Measurements from ENCODE around the gene RASL12.
A peak's percentile ranks its signal among the peaks of the same experiment; 100 is the strongest.

RASL12 gene

DNA sequence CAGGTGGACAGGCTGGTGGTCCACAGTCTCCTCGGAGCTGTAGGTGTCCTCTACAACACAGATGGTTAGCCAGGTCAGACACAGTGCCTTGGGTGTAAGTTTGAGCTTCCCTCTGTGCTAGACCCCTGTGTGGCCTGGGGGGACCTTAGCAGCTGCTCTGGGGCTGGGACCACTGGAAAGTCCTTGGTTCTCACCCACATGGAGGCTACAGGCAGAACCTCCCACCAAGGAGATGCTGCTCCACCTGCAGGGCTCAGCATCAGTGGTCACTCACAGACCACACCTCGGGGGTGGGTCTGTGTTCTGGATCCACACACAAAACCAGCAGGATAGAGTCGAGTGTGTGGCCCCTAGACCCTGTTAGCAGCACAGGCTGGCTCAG, 8.4 kb downstream of the RASL12 start:
- Histone ChIP-seq H3K4me2 (ENCODE audit: low read length, poor library complexity, severe bottlenecking) (no peak overlapping the region), H3K79me1 (replicated peaks; ENCODE audit: low read length, poor library complexity, severe bottlenecking) (no peaks in the 10 kb centered on the region), H3K4ac (ENCODE audit: low read depth in 1 of 2, low read length in 2 of 2) (no peak overlapping the region), H2AFZ (ENCODE audit: low read depth, low read length) (no peak overlapping the region), H3K9me3 (ENCODE audit: control insufficient read depth, low read length) (peaks cover 7% of the 10 kb centered on the region), H3K23ac (ENCODE audit: low read length in 2 of 2) (no peak overlapping the region), H3K4me3 (ENCODE audit: insufficient read depth in 1 of 2, low read depth in 1 of 2, low read length in 2 of 2) (no peak overlapping the region), H3K36me3 (ENCODE audit: control insufficient read depth in 1 of 2, insufficient read depth in 2 of 2, low read depth in 1 of 2, low read length in 2 of 2) (no peaks in the 10 kb centered on the region), H4K91ac (ENCODE audit: low read length) (no peak overlapping the region), H3K18ac (ENCODE audit: low read depth in 1 of 2, low read length in 2 of 2) (no peak overlapping the region), H3K27me3 (ENCODE audit: control insufficient read depth in 1 of 2, insufficient read depth in 1 of 2, low read length in 2 of 2) (peaks cover 45 to 74% of the 10 kb centered on the region in 2 experiments), H2AK5ac (ENCODE audit: low read length, severe bottlenecking) (no peak overlapping the region), H4K8ac (ENCODE audit: low read length) (no peak overlapping the region), H3K14ac (ENCODE audit: low read length in 2 of 2) (no peak overlapping the region), H3K27ac (ENCODE audit: low read length, poor library complexity, severe bottlenecking) (no peak overlapping the region), H2BK5ac (ENCODE audit: low read depth, low read length, poor library complexity, severe bottlenecking) (no peak overlapping the region), H2BK120ac (ENCODE audit: low read depth, low read length) (no peak overlapping the region), H3K9ac (ENCODE audit: low read length) (no peak overlapping the region), H2BK15ac (ENCODE audit: low read depth, poor library complexity, severe bottlenecking) (no peak overlapping the region), H2BK12ac (ENCODE audit: low read length in 2 of 2) (no peak overlapping the region), H3K4me1 (ENCODE audit: control insufficient read depth, insufficient read depth, low read depth, low read length) (peaks cover 29% of the 10 kb centered on the region)
- no peak for DNase-seq
- 76% methylated on average over 3 of the region's 3 CpGs for WGBS

DNA sequence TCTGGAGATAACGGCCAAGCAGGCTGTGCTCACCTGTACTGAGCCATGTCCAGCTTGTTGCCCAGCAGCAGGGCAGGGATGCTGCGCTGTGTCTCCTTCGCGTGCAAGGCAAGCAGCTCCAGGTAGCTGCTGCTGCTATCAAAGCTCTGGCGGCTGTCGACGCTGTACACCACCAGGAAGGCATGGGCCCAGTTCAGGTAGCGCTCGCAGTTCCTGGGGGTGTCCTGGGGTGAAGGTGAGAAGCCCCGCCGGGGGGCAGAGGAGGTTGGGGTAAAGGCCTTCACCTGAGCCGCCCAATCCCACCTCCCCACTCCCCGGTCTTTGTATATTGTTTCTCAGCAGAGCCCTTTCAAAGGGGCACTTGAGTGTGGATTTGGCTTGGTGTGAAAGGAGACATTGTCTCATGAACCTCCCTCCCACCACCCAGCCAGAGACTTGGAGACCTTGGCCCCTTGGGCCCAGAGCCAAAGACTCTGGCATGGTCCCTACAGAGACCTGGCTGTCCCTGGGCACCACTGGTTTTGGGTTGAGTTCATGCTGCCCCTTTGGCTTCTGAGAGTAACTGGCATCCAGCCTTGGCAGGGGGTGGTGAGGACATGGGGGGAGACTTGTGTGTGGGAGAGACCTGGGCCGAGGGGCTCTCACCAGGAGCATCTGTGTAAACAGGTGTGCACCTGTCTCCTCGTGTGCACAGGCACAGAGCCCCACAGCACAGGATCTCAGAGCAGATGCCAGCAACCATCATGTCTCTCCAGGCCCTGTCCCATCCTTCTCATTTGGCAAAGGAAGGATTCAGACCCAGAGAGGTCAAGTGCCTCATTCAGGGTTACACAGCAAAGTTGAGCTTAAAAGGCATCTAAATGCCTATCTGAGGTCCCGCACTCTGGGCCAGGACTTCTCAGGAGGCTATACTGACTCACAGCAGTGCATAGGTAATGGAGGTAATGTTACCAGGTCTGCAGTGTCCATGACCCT, 9.1 kb downstream of the RASL12 start:
- H2BK12ac ChIP-seq (ENCODE audit: low read length in 2 of 2): no peak overlapping the region
- H3K36me3 ChIP-seq (ENCODE audit: control insufficient read depth in 1 of 2, insufficient read depth in 2 of 2, low read depth in 1 of 2, low read length in 2 of 2): no peaks in the 10 kb centered on the region
- H3K4me3 ChIP-seq (ENCODE audit: insufficient read depth in 1 of 2, low read depth in 1 of 2, low read length in 2 of 2): no peak overlapping the region
- no peak overlapping the region for H2AFZ ChIP-seq (ENCODE audit: low read depth, low read length)
- H3K4me1 ChIP-seq (ENCODE audit: control insufficient read depth, insufficient read depth, low read depth, low read length): peaks cover 29% of the 10 kb centered on the region
- no peaks in the 10 kb centered on the region for H3K79me1 ChIP-seq (replicated peaks; ENCODE audit: low read length, poor library complexity, severe bottlenecking)
- H3K27ac ChIP-seq (ENCODE audit: low read length, poor library complexity, severe bottlenecking): no peak overlapping the region
- H3K14ac ChIP-seq (ENCODE audit: low read length in 2 of 2): no peak overlapping the region
- 92% methylated on average over 13 of the region's 16 CpGs for WGBS
- no peak overlapping the region for H4K8ac ChIP-seq (ENCODE audit: low read length)
- H3K9me3 ChIP-seq (ENCODE audit: control insufficient read depth, low read length): peaks cover 7% of the 10 kb centered on the region
- H3K23ac ChIP-seq (ENCODE audit: low read length in 2 of 2): no peak overlapping the region
- no peak for DNase-seq
- peaks cover 38 to 68% of the 10 kb centered on the region in 2 experiments for H3K27me3 ChIP-seq (ENCODE audit: control insufficient read depth in 1 of 2, insufficient read depth in 1 of 2, low read length in 2 of 2)
- peak overlapping the region; percentile 12 for H4K91ac ChIP-seq (ENCODE audit: low read length)
- H2BK15ac ChIP-seq (ENCODE audit: low read depth, poor library complexity, severe bottlenecking): no peak overlapping the region
- peak overlapping the region in 1 of 2 experiments; percentile 38 for H3K4ac ChIP-seq (ENCODE audit: low read depth in 1 of 2, low read length in 2 of 2)
- no peak overlapping the region for H3K4me2 ChIP-seq (ENCODE audit: low read length, poor library complexity, severe bottlenecking)
- H2BK5ac ChIP-seq (ENCODE audit: low read depth, low read length, poor library complexity, severe bottlenecking): no peak overlapping the region
- H3K18ac ChIP-seq (ENCODE audit: low read depth in 1 of 2, low read length in 2 of 2): no peak overlapping the region
- H2AK5ac ChIP-seq (ENCODE audit: low read length, severe bottlenecking): peak overlapping the region; percentile 7
- no peak overlapping the region for H3K9ac ChIP-seq (ENCODE audit: low read length)
- H2BK120ac ChIP-seq (ENCODE audit: low read depth, low read length): no peak overlapping the region

DNA sequence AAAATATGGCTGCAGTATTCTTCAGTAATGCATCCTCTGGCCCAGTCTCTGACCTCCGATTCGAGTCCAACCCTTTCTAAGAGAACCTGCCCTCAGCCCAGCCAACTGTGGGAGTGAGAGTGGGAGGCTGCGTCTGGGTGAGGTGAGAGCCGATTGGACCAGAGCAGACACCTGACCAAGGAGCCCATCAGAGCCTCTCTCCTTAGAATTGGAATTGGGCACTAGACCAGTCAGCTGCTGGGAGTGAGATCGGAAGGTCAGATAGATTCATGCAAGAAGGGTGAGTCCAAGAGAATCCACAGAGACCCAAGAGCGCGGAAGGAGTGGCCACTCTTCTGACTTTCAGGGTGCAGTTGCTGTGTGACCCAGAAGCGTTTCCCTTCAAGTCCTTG, 10.2 kb downstream of the RASL12 start:
- Histone ChIP-seq H3K18ac (ENCODE audit: low read depth in 1 of 2, low read length in 2 of 2) (no peak overlapping the region), H3K4me1 (ENCODE audit: control insufficient read depth, insufficient read depth, low read depth, low read length) (peaks cover 29% of the 10 kb centered on the region), H4K91ac (ENCODE audit: low read length) (no peak overlapping the region), H2BK5ac (ENCODE audit: low read depth, low read length, poor library complexity, severe bottlenecking) (peak overlapping the region; percentile 8), H4K8ac (ENCODE audit: low read length) (no peak overlapping the region), H2AK5ac (ENCODE audit: low read length, severe bottlenecking) (no peak overlapping the region), H3K14ac (ENCODE audit: low read length in 2 of 2) (no peak overlapping the region), H3K4me2 (ENCODE audit: low read length, poor library complexity, severe bottlenecking) (no peak overlapping the region), H3K79me1 (replicated peaks; ENCODE audit: low read length, poor library complexity, severe bottlenecking) (no peaks in the 10 kb centered on the region), H2BK12ac (ENCODE audit: low read length in 2 of 2) (no peak overlapping the region), H3K23ac (ENCODE audit: low read length in 2 of 2) (no peak overlapping the region), H3K36me3 (ENCODE audit: control insufficient read depth in 1 of 2, insufficient read depth in 2 of 2, low read depth in 1 of 2, low read length in 2 of 2) (no peaks in the 10 kb centered on the region), H2AFZ (ENCODE audit: low read depth, low read length) (no peak overlapping the region), H2BK120ac (ENCODE audit: low read depth, low read length) (no peak overlapping the region), H3K4ac (ENCODE audit: low read depth in 1 of 2, low read length in 2 of 2) (no peak overlapping the region), H3K9me3 (ENCODE audit: control insufficient read depth, low read length) (peaks cover 7% of the 10 kb centered on the region), H3K9ac (ENCODE audit: low read length) (no peak overlapping the region), H3K27me3 (ENCODE audit: control insufficient read depth in 1 of 2, insufficient read depth in 1 of 2, low read length in 2 of 2) (peaks cover 35 to 62% of the 10 kb centered on the region in 2 experiments), H2BK15ac (ENCODE audit: low read depth, poor library complexity, severe bottlenecking) (no peak overlapping the region), H3K27ac (ENCODE audit: low read length, poor library complexity, severe bottlenecking) (no peak overlapping the region), H3K4me3 (ENCODE audit: insufficient read depth in 1 of 2, low read depth in 1 of 2, low read length in 2 of 2) (no peak overlapping the region)
- WGBS: 94% methylated on average over 8 of the region's 8 CpGs
- no peak for DNase-seq

DNA sequence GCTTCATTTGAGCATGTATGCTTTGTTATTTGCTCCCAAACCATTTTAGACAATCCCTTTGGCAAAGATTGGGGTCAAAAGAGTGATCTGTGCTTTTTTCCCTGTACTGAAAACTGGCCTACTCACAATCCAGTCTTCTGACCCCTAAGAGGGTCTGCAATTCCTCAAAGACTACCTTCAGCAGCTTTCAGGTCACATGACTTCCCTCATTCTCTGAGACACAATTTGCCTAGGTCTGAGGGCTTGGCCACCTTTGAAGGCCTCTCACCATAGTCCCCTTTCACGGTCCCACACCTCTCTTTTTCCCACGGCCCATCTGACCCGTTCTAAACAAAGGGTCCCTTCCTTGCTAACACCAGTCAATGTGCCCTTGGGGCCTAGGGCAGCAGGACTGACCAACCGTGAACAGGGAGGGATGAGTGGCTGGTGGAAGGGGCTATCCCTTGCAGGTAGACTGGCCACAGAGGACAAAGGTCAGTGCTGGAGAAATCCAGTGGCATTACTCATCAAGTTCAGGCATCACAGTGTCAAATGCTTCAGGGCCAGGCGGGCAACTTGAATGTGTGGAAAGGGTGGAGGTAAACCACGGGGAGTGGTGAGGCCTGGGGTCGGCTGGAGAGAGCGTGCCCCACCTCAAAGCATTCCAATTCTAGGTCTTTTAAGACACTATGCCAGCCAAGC, 10.8 kb downstream of the RASL12 start:
- H3K9me3 ChIP-seq (ENCODE audit: control insufficient read depth, low read length): peaks cover 7% of the 10 kb centered on the region
- no peak overlapping the region for H4K8ac ChIP-seq (ENCODE audit: low read length)
- H3K18ac ChIP-seq (ENCODE audit: low read depth in 1 of 2, low read length in 2 of 2): no peak overlapping the region
- no peak overlapping the region for H2AFZ ChIP-seq (ENCODE audit: low read depth, low read length)
- H3K27me3 ChIP-seq (ENCODE audit: control insufficient read depth in 1 of 2, insufficient read depth in 1 of 2, low read length in 2 of 2): peaks cover 37 to 56% of the 10 kb centered on the region in 2 experiments
- H3K79me1 ChIP-seq (replicated peaks; ENCODE audit: low read length, poor library complexity, severe bottlenecking): no peaks in the 10 kb centered on the region
- H2AK5ac ChIP-seq (ENCODE audit: low read length, severe bottlenecking): no peak overlapping the region
- H3K14ac ChIP-seq (ENCODE audit: low read length in 2 of 2): no peak overlapping the region
- peak overlapping the region; percentile 23 for H3K4me2 ChIP-seq (ENCODE audit: low read length, poor library complexity, severe bottlenecking)
- H3K27ac ChIP-seq (ENCODE audit: low read length, poor library complexity, severe bottlenecking): no peak overlapping the region
- no peak overlapping the region for H3K4ac ChIP-seq (ENCODE audit: low read depth in 1 of 2, low read length in 2 of 2)
- H3K9ac ChIP-seq (ENCODE audit: low read length): no peak overlapping the region
- H2BK120ac ChIP-seq (ENCODE audit: low read depth, low read length): no peak overlapping the region
- H2BK12ac ChIP-seq (ENCODE audit: low read length in 2 of 2): no peak overlapping the region
- H2BK15ac ChIP-seq (ENCODE audit: low read depth, poor library complexity, severe bottlenecking): no peak overlapping the region
- DNase-seq: peak; percentile 37
- no peak overlapping the region for H3K4me3 ChIP-seq (ENCODE audit: insufficient read depth in 1 of 2, low read depth in 1 of 2, low read length in 2 of 2)
- no peak overlapping the region for H3K23ac ChIP-seq (ENCODE audit: low read length in 2 of 2)
- H4K91ac ChIP-seq (ENCODE audit: low read length): no peak overlapping the region
- no peaks in the 10 kb centered on the region for H3K36me3 ChIP-seq (ENCODE audit: control insufficient read depth in 1 of 2, insufficient read depth in 2 of 2, low read depth in 1 of 2, low read length in 2 of 2)
- peak overlapping the region; percentile 8 for H2BK5ac ChIP-seq (ENCODE audit: low read depth, low read length, poor library complexity, severe bottlenecking)
- peaks cover 29% of the 10 kb centered on the region for H3K4me1 ChIP-seq (ENCODE audit: control insufficient read depth, insufficient read depth, low read depth, low read length)
- 50% methylated on average over 6 of the region's 8 CpGs for WGBS
